H1 (cell line): Measurements from ENCODE around the gene IAH1. TPM values are rescaled to one million over a fixed set of nuclear protein-coding genes. Genes with fewer than 3 reads are reported as not detected.

ENCODE experiments used
- CTCF ChIA-PET: fragments of 300-600 bp; sonication (Branson Sonifier 250); formaldehyde crosslinking; loops from one replicate; lab custom pipeline; 2021; ENCODE audit not compliant: partially characterized antibody; lab: Charles Lee
- POLR2A ChIA-PET: fragments of 300-600 bp; sonication (Branson Sonifier 250); formaldehyde crosslinking; loops from one replicate; lab custom pipeline; 2021; ENCODE audit warnings: inconsistent platforms; ENCODE audit not compliant: partially characterized antibody; lab: Charles Lee
- DNase-seq, 2 experiments: peaks; one replicate each; pipeline versions ENCODE4 v3.0.0 to v3.0.0-alpha.2; 2010 to 2022; ENCODE audit warnings: low spot score in 2 of 2, low read depth in 1 of 2, mixed read lengths in 1 of 2
- FAIRE-seq: peaks from 2 replicates; lab custom pipeline; 2011; peaks lifted over from hg19 to GRCh38; lab: Jason Lieb, UNC
- H2AFZ ChIP-seq: 2 replicates; pipeline ENCODE4 v1.8.1; 2012; ENCODE audit warnings: low read length, inconsistent platforms
- H2AK5ac ChIP-seq: 2 replicates; pipeline ENCODE4 v1.6.1; 2013; ENCODE audit warnings: low read depth, low read length
- H2BK120ac ChIP-seq: replicated peaks from 2 replicates; pipeline ENCODE3; 2013; ENCODE audit warnings: low read depth, low read length, inconsistent platforms
- H2BK12ac ChIP-seq: 2 replicates; pipeline ENCODE4 v1.6.1; 2013; ENCODE audit warnings: low read depth, low read length
- H2BK15ac ChIP-seq: 2 replicates; pipeline ENCODE4 v1.6.1; 2013; ENCODE audit warnings: low read length
- H2BK20ac ChIP-seq: 2 replicates; pipeline ENCODE4 v1.6.1; 2013; ENCODE audit warnings: low read length
- H2BK5ac ChIP-seq: 2 replicates; pipeline ENCODE4 v1.6.1; 2013; ENCODE audit warnings: low read depth, low read length
- H3K14ac ChIP-seq: 2 replicates; pipeline ENCODE4 v1.6.1; 2013; ENCODE audit warnings: inconsistent platforms; ENCODE audit not compliant: insufficient read length
- H3K18ac ChIP-seq: 2 replicates; pipeline ENCODE4 v1.6.1; 2013; ENCODE audit warnings: low read length; ENCODE audit errors: extremely low read depth
- H3K23ac ChIP-seq: 2 replicates; pipeline ENCODE4 v1.6.1; 2013; ENCODE audit warnings: inconsistent platforms; ENCODE audit not compliant: insufficient read length
- H3K23me2 ChIP-seq: 2 replicates; pipeline ENCODE4 v1.6.1; 2013; ENCODE audit warnings: low read depth, low read length
- H3K27ac ChIP-seq: 2 replicates; pipeline ENCODE4 v1.6.1; 2011; ENCODE audit warnings: low read depth, low read length, inconsistent platforms
- H3K27me3 ChIP-seq, 4 experiments: replicated peaks in 1 of 4; 1 replicate in 1 of 4; 2 replicates in 3 of 4; pipeline versions ENCODE4 v1.6.1 to v1.8.1; 2011 to 2013; ENCODE audit warnings: low read length in 3 of 4, mild to moderate bottlenecking in 3 of 4, inconsistent platforms in 2 of 4, mixed read lengths in 2 of 4, moderate library complexity in 1 of 4; ENCODE audit not compliant: control insufficient read depth in 3 of 4, insufficient read depth in 3 of 4; ENCODE audit errors: extremely low read depth in 1 of 4
- H3K36me3 ChIP-seq, 4 experiments: 2 replicates each; pipeline versions ENCODE4 v1.6.1 to v1.8.1; 2011 to 2013; ENCODE audit warnings: mild to moderate bottlenecking in 4 of 4, low read length in 3 of 4, moderate library complexity in 2 of 4, control low read depth in 1 of 4, inconsistent platforms in 1 of 4; ENCODE audit not compliant: insufficient read depth in 4 of 4, control insufficient read depth in 2 of 4
- H3K4ac ChIP-seq: replicated peaks from 2 replicates; pipeline ENCODE3; 2013; ENCODE audit warnings: low read length, low read depth, mixed read lengths, inconsistent platforms; ENCODE audit not compliant: insufficient read length
- H3K4me1 ChIP-seq, 4 experiments: replicated peaks in 1 of 4; 1 replicate in 1 of 4; 2 replicates in 3 of 4; pipeline versions ENCODE4 v1.6.1 to v1.8.1; 2011 to 2013; ENCODE audit warnings: low read length in 3 of 4, inconsistent platforms in 2 of 4, mixed read lengths in 1 of 4; ENCODE audit not compliant: insufficient read depth in 4 of 4, control insufficient read depth in 3 of 4
- H3K4me2 ChIP-seq, 2 experiments: 2 replicates each; pipeline versions ENCODE4 v1.6.1 to v1.8.1; 2011 to 2013; ENCODE audit warnings: low read depth in 2 of 2, low read length in 2 of 2, control low read depth in 1 of 2, inconsistent platforms in 1 of 2, mild to moderate bottlenecking in 1 of 2; ENCODE audit not compliant: insufficient read depth in 1 of 2
- H3K4me3 ChIP-seq, 4 experiments: fragments of 200-600, 300-600 bp in 1 of 4; sonication (generic), shearing (Covaris generic), sonication (Bioruptor Twin) in 1 of 4; 2 replicates each; pipeline versions ENCODE4 v1.5.1 to v1.8.1; 2011 to 2016; ENCODE audit warnings: low read length in 4 of 4, low read depth in 3 of 4, control low read depth in 2 of 4, inconsistent platforms in 2 of 4, mild to moderate bottlenecking in 2 of 4, mixed read lengths in 1 of 4, moderate library complexity in 1 of 4; ENCODE audit not compliant: insufficient read depth in 2 of 4; ENCODE audit errors: extremely low read depth in 1 of 4
- H3K56ac ChIP-seq: replicated peaks from 2 replicates; pipeline ENCODE3; 2013; ENCODE audit warnings: low read depth, mild to moderate bottlenecking, mixed read lengths, low read length, inconsistent platforms; ENCODE audit not compliant: insufficient read length
- H3K79me1 ChIP-seq: 2 replicates; pipeline ENCODE4 v1.6.1; 2013; ENCODE audit warnings: low read depth, low read length, control low read depth
- H3K79me2 ChIP-seq, 2 experiments: 2 replicates each; pipeline versions ENCODE4 v1.6.1 to v1.8.1; 2012 to 2013; ENCODE audit warnings: low read length in 2 of 2, mild to moderate bottlenecking in 2 of 2, inconsistent platforms in 1 of 2; ENCODE audit not compliant: insufficient read depth in 2 of 2, control insufficient read depth in 1 of 2
- H3K9ac ChIP-seq, 4 experiments: replicated peaks in 1 of 4; 1 replicate in 1 of 4; 2 replicates in 3 of 4; pipeline versions ENCODE4 v1.6.1 to v1.8.1; 2011 to 2013; ENCODE audit warnings: low read depth in 3 of 4, low read length in 3 of 4, control low read depth in 2 of 4, mild to moderate bottlenecking in 2 of 4, moderate library complexity in 2 of 4, inconsistent platforms in 1 of 4; ENCODE audit errors: extremely low read depth in 1 of 4
- H3K9me3 ChIP-seq, 2 experiments: 2 replicates each; pipeline versions ENCODE4 v1.6.1 to v1.8.1; 2012 to 2013; ENCODE audit warnings: mild to moderate bottlenecking in 2 of 2, moderate library complexity in 2 of 2, control low read depth in 1 of 2, inconsistent platforms in 1 of 2, low read depth in 1 of 2, low read length in 1 of 2, mixed read lengths in 1 of 2; ENCODE audit not compliant: insufficient read depth in 2 of 2
- H4K20me1 ChIP-seq, 2 experiments: replicated peaks in 1 of 2; 2 replicates each; pipeline versions ENCODE3 to v1.8.1; 2011 to 2013; ENCODE audit warnings: inconsistent platforms in 2 of 2, low read length in 2 of 2, mild to moderate bottlenecking in 1 of 2; ENCODE audit not compliant: insufficient read depth in 2 of 2, control insufficient read depth in 1 of 2
- H4K5ac ChIP-seq: 2 replicates; pipeline ENCODE4 v1.6.1; 2013; ENCODE audit warnings: low read length, low read depth, mixed read lengths, inconsistent platforms; ENCODE audit not compliant: insufficient read length
- H4K8ac ChIP-seq: 2 replicates; pipeline ENCODE4 v1.8.0; 2013; ENCODE audit warnings: mild to moderate bottlenecking, moderate library complexity, low read length, inconsistent platforms; ENCODE audit not compliant: insufficient read depth; ENCODE audit errors: extremely low read depth
- H4K91ac ChIP-seq: replicated peaks from 2 replicates; pipeline ENCODE3; 2013; ENCODE audit warnings: low read length, mixed read lengths, inconsistent platforms; ENCODE audit not compliant: insufficient read length
- BCL11A ChIP-seq, 2 experiments: IDR thresholded peaks; one replicate each; pipeline ENCODE4 v1.6.1; 2011; ENCODE audit warnings: low read depth in 2 of 2, low read length in 2 of 2, mild to moderate bottlenecking in 2 of 2
- CBX5 ChIP-seq: fragments of 300-800, 300-1000 bp; sonication (generic); IDR thresholded peaks from 2 replicates; pipeline ENCODE4 v1.7.1; 2016; ENCODE audit warnings: antibody characterized with exemption, low read length, low read depth
- CEBPB ChIP-seq: IDR thresholded peaks from 2 replicates; pipeline ENCODE4 v1.6.1; 2012; ENCODE audit warnings: low read depth, low read length
- CHD1 ChIP-seq: IDR thresholded peaks from 2 replicates; pipeline ENCODE4 v1.6.1; 2012; ENCODE audit warnings: low read depth, low read length, improper control_type of control experiment
- MAX ChIP-seq: IDR thresholded peaks from 2 replicates; pipeline ENCODE4 v1.6.1; 2012; ENCODE audit warnings: inconsistent platforms
- NRF1 ChIP-seq: IDR thresholded peaks from 2 replicates; pipeline ENCODE4 v1.6.1; 2011; ENCODE audit warnings: mild to moderate bottlenecking, low read depth, low read length, improper control_type of control experiment
- RNF2 ChIP-seq: fragments of 200-900, 300-1000 bp; sonication (generic); IDR thresholded peaks from 2 replicates; pipeline ENCODE4 v1.7.1; 2016; ENCODE audit warnings: borderline replicate concordance, low read depth, mild to moderate bottlenecking, antibody characterized with exemption, low read length; ENCODE audit not compliant: poor library complexity, severe bottlenecking; ENCODE audit errors: missing control alignments
- TCF12 ChIP-seq: IDR thresholded peaks from 2 replicates; pipeline ENCODE4 v1.6.1; 2011; ENCODE audit warnings: low read depth, mild to moderate bottlenecking, low read length
- WGBS, 2 experiments: shearing (Covaris generic) in 1 of 2; methylation state at CpG; one replicate each; pipeline versions ENCODE4 v1.1.6 to v1.1.7; 2013 to 2015; ENCODE audit warnings: low lambda C conversion rate in 2 of 2, mixed read lengths in 2 of 2, inconsistent platforms in 1 of 2, low coverage in 1 of 2, missing lambda C conversion rate in 1 of 2; ENCODE audit not compliant: insufficient replicate concordance in 2 of 2, insufficient coverage in 1 of 2, insufficient read length in 1 of 2; ENCODE audit errors: extremely low coverage in 1 of 2, missing lambda C conversion rate in 1 of 2; 5-methylcytosine and 5-hydroxymethylcytosine counted together
- polyA plus RNA-seq, 7 experiments: library from polyadenylated mRNA; depleted of rRNA in 3 of 7; stranded (reverse) in 5 of 7; unstranded in 2 of 7; fragments of >200 nt in 5 of 7; fragments of 200-250 nt in 2 of 7; gene quantifications; 1 replicate in 5 of 7; 2 replicates in 1 of 7; 4 replicates in 1 of 7; pipeline versions ENCODE4 v1.2.1 to v1.2.3, GENCODE V29; 2011 to 2013; ENCODE audit warnings: missing spikeins in 2 of 7, mixed read lengths in 2 of 7
- total RNA-seq: library from RNA; stranded (reverse); fragmentation: NEBNext Ultra II Directional; extraction: Animal tissue kit (Norgen Biotek cat#: 25700); gene quantifications from 2 replicates; pipeline ENCODE4 v1.2.1, GENCODE V29; 2021
- TF ChIP-seq, protein P1 (sequence below), 3 experiments: IDR thresholded peaks; 1 replicate in 2 of 3; 2 replicates in 1 of 3; pipeline versions ENCODE4 v1.5.1 to v1.6.1; 2011; ENCODE audit warnings: low read length in 3 of 3, mild to moderate bottlenecking in 3 of 3, inconsistent platforms in 2 of 3, low read depth in 1 of 3, moderate library complexity in 1 of 3; ENCODE audit not compliant: insufficient read depth in 1 of 3; ENCODE audit errors: control extremely low read depth in 1 of 3

Gene IAH1
- total and polyA plus RNA-seq, 2 of the 8 experiments (the other 6 are each of a cell fraction or from before 2014, with no cell fraction given): 15.1 to 21.5 TPM

GRCh38 chr2:9488583-9489547, 14.5 kb downstream of the IAH1 start:
- no peaks in the 10 kb centered on the region for H3K79me1 ChIP-seq
- no peak overlapping the region for H3K27ac ChIP-seq
- H3K18ac ChIP-seq: no peak overlapping the region
- ChIA-PET POLR2A (interaction anchor here (1.3 kb wide), 1 partner anchor 12 kb away, joined by 3 read pairs; no protein-coding TSS in a partner anchor), CTCF (no interaction called here)
- H3K36me3 ChIP-seq: peaks cover 22 to 75% (median 49%) of the 10 kb centered on the region in 4 experiments
- no peaks in the 10 kb centered on the region for H3K4me1 ChIP-seq
- 100% methylated on average over 1 of the region's 1 CpG; no CpG with 5 or more reads in 1 of the 2 experiments for WGBS, 2 experiments
- no peak overlapping the region for H4K8ac ChIP-seq
- no peak overlapping the region for H4K91ac ChIP-seq
- H3K9ac ChIP-seq: no peak overlapping the region
- no peak overlapping the region for H2BK15ac ChIP-seq
- H2BK120ac ChIP-seq: no peak overlapping the region
- H4K20me1 ChIP-seq: peaks cover 0 to 3% of the 10 kb centered on the region in 2 experiments
- FAIRE-seq (no peak), DNase-seq (no peak)
- H4K5ac ChIP-seq: no peak overlapping the region
- H2BK12ac ChIP-seq: no peak overlapping the region
- no peak overlapping the region for H3K4ac ChIP-seq
- H2AK5ac ChIP-seq: no peak overlapping the region
- no peaks in the 10 kb centered on the region for H3K23me2 ChIP-seq
- H2BK20ac ChIP-seq: no peak overlapping the region
- no peak overlapping the region for H3K23ac ChIP-seq
- H2AFZ ChIP-seq: no peak overlapping the region
- H3K27me3 ChIP-seq: no peaks in the 10 kb centered on the region
- H3K56ac ChIP-seq: no peak overlapping the region
- no peak overlapping the region for H2BK5ac ChIP-seq
- no peak overlapping the region for H3K14ac ChIP-seq
- H3K9me3 ChIP-seq: no peaks in the 10 kb centered on the region
- H3K79me2 ChIP-seq: no peaks in the 10 kb centered on the region
- H3K4me2 ChIP-seq: no peak overlapping the region
- no peak overlapping the region for H3K4me3 ChIP-seq
- TF ChIP-seq BCL11A (IDR thresholded peaks at IDR 0.05; ENCODE audit: low read depth in 2 of 2, low read length in 2 of 2): no peak
- TF ChIP-seq TCF12: no peak
- no peak for TF ChIP-seq RNF2
- TF ChIP-seq CBX5: no peak
- no peak for TF ChIP-seq NRF1
- no peak for TF ChIP-seq CHD1
- TF ChIP-seq, protein P1, sequence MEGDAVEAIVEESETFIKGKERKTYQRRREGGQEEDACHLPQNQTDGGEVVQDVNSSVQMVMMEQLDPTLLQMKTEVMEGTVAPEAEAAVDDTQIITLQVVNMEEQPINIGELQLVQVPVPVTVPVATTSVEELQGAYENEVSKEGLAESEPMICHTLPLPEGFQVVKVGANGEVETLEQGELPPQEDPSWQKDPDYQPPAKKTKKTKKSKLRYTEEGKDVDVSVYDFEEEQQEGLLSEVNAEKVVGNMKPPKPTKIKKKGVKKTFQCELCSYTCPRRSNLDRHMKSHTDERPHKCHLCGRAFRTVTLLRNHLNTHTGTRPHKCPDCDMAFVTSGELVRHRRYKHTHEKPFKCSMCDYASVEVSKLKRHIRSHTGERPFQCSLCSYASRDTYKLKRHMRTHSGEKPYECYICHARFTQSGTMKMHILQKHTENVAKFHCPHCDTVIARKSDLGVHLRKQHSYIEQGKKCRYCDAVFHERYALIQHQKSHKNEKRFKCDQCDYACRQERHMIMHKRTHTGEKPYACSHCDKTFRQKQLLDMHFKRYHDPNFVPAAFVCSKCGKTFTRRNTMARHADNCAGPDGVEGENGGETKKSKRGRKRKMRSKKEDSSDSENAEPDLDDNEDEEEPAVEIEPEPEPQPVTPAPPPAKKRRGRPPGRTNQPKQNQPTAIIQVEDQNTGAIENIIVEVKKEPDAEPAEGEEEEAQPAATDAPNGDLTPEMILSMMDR (IDR thresholded peaks at IDR 0.05; ENCODE audit: control extremely low read depth in 1 of 3, insufficient read depth in 1 of 3, low read depth in 1 of 3, low read length in 3 of 3): no peak
- no peak for TF ChIP-seq MAX
- TF ChIP-seq CEBPB: no peak
